ENCODE data around the gene GRAP2.

GRAP2 gene

DNA sequence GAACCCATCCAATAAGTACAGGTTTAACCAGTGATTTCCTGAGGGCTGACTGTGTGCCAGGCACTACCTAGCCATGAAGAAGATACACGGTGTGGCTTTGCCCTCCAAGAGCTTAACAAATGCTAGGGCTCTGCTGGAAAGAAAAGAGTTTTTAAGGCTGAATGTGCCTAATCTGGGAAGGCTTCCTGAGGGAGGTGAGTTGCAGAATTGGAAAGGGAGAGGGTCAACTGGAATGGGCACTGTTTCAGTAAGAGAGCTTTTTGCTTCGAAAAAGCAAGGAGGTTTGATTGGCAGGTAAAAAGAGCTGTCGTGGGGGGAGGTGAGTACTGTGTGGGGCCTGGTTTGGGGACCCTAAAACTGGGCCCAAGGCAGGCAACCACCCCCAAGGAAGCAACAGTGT lies 96.5 kb downstream of the GRAP2 start:
- DNase-seq, result no peak

DNA sequence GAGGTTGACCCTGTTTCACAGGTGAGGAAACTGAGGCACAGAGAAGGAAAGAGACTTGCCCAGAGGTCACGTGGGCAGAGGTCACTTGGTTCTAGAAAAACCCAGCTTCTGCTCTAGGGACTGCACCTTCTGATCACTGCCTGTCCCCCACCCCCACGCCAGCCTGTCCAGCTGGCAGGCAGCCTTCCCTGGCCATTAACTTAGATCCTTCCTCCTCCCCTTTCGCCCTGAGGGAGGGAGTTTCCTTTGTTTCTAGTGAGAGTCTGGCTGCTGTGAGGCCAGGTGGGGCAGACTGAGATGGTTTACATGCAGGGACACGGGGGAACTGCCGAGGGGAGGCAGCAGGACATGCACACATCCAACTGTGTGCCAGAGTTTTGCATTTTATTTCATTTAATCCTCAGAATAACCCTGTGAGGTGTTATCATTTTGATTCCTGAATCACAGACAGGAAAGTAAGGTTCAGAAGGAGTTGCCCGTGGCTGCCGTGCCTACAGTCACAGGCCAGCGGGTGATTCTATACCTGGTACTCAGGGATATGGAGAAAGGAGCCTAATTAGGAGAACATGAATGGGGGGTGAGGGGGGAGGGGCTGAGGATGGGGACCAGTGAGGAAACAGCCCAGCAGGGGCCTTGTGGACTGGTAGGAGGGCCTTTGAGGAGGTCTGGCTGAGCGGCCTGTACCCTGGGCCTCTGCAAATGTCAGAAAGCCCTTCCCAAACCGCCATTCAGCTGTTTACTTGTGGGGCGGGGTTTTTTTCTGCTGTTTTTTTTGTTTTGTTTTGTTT lies 97.2 kb downstream of the GRAP2 start:
- no peak for DNase-seq

DNA sequence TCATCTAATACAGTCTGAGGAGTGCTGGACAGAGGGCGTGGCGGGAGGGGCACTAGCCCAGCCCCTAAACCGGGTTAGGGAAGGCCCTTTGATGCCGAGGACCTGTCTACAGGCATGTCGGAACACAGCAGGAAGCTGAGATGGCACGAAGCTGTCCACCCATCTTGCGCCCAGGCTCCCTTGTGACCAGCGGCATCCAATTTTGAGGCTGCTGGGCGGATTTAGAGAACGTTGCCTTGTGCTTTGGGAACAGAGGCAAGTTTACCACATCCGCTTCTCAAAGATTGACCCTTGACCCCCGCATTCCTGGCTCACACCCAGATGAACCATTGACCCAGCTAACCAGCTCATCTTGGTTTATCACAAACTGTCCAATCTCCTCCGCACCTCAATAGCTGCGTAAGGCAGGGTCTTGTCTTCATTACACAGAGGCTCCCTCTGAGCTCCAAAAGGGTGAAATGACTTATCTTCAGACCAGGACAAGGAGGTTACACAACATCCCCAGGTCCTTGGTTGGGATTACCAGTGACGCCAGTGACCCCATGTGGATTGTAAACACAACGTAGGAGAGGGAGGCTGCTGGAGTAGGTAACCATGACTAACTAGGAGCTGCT lies 98.4 kb downstream of the GRAP2 start:
- no peak for DNase-seq

DNA sequence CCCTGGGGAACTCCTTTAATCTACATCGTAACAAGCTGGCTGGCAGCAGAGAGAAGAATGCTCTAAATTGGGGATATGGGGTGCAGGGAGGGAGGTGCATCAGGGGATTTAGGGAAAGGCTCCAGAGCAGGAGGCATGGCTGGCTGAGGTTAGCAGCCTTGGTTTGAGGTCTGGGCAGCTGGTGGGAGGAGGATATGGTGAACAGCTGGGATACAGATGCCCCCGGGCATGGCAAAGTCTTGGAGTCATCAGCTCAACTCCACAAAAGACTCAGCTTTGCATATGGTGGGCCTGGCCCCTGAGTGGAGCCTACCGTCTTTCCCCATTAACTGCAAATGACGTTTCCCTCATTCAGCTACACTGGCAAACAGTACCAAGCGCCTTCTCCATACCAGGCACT lies 99.3 kb downstream of the GRAP2 start:
- DNase-seq, result no peak

DNA sequence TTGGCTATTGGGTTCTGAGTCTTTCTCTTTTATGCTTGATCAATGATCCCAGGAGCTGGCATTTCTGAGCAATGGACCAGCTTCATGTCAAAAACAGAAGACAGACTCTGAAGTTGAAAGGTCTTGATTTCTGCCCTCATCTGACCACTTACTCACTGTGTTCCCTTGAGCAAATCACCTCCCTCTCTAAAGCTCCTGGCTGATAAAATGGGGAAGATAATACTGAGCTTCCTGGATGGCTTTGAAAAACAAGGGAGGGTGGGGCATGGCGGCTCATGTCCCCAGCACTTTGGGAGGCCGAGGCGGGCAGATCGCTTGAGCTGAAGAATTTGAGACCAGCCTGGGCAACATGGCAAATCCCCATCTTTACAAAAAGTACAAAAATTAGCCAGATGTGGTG lies 100.2 kb downstream of the GRAP2 start:
- no peak for DNase-seq

DNA sequence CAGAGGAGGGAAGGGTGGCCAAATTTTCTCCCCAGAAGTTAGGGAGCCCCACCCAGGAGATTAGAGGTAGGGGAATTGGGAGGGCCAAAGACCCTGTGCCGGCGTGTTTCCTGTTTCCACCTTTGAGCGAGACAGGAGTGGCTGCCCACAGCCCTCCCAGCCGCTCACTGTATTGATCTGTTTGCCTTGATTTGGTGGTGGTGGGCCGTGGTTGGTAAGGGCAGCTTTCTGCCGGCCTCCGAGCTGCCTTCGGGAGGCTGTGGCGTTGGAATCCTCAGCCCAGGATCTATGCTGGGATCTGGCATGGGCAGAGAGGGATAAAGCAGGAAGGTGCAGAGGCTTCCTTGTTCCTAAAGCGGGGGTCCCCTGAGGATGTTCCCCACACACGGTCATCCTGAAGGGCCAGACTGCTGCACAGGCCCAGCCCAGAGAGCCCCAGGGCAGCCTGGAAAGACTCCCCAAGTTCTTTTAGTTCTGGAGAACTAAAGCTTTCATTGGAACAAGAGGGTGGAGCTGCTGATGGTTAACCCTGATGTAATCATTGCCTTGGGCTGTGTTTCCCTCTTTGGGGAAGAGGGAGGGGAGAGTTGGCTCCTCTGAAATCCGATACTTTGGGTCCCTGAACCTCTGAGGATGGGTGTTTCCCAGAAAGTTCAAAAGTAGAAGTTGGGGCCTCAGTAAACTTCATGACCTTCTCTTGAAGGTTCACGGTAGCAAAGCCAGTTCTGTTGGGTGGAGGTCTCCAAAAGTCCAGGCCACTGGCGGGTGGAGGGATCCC lies 101.1 kb downstream of the GRAP2 start:
- DNase-seq, result no peak

DNA sequence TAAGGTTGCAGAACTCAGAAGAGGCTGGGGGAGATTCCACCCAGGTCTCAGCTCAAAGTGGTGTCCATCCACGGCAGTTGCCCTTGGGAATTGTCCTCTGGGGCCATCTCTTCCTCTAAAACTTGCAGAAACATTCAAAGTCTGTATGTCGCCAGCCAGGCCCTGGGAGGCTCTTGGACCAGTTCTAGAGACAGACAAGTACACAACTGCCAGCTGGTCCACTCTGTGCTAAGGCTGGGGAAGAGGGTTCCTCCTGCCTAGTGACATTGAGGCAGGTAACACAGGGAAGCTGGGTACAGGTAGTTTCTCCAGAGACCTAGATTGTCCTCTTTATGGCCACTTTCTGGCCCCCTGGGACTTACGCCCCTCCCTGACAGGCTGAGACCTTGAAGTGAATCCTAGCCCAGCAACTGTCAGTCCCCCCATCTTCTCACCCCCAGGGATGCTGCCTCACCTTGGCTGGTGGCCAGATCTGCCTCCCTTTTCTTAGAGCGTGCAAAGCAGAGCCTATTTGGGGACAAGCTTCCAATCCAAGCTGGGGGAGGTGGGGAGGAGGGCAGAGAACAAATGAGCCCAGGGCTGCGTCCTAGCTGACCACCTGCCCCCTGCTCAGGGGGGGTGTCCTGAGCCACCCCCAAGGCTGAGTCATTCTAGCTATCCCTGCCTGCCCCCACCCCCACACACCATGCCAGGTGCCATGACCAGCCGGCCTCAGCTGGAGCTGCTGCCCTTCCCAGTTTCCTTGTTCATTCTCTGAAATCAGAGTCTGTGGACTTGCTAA lies 102.2 kb downstream of the GRAP2 start:
- DNase-seq, result no peak

DNA sequence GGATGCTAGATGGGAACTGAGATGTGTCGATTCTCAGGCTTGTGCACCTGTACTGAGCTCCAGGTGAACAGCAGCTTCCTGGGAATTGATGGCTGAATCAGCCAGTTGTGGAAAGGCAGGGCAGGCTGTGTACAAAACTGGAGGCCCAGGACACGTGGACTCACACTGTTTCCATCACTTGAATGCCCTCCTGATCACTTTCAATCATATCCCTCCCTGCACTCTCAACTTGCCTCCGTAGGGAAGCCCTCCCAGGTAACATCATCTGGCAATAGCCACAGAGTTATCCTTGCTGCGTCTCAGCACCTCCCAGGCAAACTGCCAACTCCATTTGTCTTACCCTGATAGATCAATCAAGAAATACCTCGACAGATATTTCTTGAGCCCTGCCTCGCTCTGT lies 104.0 kb downstream of the GRAP2 start:
- no peak for DNase-seq

DNA sequence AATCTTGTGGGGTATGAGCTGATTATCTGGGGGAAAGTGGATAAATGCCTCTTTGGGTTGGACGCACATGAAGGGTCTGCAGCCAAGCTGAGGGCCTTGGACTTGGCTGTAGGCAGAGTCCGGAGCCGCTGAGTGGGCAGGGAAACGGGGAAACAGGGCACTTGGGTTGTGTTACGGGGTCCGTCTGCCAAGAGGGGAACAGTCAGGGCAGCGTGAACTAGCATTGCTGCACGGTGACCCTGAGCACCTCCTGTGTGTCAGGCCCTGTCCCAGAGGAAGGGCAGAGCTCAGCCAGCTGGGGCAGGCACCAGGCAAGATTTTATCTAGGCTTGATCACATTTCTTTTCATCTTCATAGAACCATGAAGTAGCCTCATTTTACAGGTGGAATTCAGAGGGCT lies 105.8 kb downstream of the GRAP2 start:
- DNase-seq, result no peak

DNA sequence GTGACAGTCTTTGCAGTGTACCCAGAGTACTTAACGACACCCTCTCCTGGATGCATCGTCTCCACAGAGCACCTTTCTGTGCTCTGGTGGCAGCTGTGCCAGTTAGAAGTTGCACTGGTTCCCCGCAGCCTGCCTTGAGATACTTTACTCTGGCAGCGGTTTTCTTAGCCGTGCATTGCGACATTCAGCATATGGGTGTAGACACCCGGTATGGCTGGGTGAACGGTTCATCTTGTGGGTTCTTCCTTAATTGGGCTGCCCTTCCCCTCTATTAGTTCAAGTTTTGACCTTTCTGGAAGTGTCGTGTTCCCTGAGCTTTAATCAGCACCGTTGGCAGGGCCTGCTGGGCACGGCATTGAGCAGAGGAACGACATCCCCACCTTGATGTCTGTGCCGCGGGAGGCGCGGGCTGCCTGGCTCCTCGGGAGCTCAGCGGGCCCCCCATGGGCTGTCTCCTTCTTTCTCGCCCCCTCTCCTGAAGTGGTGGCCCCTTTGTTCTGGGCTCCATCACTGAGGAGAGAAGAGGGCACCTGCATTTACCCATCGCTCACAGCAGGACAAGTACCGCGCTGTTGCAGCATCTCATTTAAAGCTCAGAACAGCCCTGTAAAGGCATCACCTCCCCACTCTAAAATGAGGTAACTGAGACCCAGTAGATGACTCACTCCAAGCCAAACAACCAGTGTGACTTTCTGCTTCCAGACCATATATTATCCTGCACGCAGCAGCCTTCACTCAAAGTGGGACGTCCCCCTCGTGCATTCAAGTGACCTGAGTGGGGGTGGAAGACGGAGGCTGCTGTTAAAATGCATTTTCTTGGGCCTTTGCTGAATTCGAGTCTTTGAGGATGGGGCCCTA lies 107.2 kb downstream of the GRAP2 start:
- DNase-seq, result no peak

DNA sequence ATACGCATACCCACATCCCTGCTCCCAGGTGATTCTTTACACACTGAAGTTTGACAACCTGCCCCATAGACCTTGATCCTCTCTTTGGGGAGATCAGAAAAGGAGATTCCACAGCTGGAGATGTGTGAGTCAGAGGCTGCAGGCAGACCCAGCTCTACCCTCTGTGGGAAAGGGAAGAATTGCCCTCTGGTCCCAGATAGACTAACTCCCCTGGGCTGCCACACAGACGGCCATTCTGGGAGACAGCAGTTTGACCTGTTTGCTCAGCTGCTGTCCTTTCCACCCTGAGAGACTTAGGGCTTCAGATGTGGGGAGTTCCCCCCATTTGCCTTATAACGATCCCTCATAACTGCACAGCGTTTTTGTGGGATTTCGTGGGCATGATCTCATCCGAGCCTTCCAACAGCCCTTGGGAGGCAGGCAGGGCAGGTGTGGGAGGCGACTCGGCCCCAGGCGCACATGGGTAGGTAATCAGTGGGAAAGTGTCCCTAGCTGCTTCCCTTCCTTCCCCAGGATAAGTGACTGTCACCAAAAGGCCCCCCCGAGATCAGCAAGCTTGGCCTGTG lies 107.9 kb downstream of the GRAP2 start:
- no peak for DNase-seq

DNA sequence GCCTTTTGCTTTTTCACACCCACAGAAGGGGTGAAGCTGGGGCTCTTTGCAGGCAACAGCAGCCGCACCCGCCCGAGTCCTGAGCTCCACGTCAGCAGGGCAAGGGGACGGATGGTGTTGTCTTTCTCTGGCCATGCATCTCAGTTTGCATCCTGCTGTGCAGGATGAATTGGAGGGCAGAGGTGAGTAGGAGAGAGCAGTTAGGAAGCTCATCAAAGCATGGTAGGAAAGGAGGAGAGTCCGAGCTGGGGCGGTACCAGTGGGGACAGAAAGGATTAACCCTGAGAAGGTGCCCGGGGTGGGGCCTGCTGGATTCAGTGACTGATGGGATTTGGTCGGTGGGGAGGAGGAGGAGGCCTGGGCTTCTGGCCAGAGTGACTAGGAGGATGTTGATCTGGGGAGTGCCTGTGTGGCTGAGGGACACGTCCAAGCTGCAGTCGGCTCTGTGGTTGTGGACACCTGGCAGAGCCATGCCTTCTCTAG lies 108.4 kb downstream of the GRAP2 start:
- no peak for DNase-seq

DNA sequence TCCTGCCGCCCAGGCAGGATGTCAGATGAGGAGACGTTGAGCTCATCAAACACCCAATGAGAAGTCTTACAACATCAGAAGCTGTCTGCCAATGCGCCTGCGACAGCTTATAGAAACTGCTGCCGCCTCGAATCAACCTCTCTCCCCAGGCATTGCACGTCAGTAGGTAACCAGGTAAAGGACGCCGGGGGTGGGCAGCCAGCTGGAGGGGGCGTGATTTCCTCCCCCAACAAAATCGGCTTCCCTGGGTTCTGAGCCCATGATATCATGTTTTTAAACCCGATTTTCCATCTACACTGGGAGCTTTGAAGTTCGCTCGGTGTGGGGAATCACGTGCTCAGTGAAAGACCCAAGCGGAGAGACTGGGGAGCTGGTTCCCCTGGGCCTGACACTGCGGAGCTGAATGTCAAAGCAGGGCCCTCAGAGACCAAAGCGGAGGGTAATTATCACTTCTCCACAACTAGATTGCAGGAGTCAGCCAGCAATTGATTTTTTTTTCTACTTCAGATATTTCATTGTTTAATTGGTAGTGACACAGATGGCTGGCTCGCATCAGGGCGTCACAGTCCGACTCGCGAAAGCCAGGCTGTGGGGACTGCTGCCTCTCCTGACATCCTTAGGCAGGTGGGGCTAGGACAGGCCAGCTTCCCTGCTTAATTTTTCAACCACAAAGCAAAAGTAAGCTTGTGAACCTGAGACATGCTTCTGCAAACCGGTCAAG lies 109.2 kb downstream of the GRAP2 start:
- peak; percentile 23 to 34 for DNase-seq

DNA sequence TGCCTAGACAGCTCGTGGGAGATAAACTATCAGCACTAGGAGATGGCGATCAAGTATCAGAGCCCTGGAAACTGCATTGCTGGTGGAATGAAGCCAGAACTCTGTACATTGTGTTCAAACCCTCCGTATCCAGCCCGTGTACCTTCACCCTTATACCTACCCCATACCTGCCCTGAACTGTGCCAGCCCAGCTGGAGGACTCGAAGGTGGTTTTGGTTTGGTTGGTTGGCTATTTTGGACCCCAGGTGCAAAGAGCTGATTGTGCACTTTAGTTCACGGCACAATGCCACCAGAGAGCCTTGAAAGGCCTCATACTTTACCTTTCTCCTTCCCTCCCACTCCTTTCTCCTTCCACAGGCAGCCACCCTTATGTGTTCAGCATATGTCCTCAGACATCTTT lies 109.9 kb downstream of the GRAP2 start:
- no peak for DNase-seq

DNA sequence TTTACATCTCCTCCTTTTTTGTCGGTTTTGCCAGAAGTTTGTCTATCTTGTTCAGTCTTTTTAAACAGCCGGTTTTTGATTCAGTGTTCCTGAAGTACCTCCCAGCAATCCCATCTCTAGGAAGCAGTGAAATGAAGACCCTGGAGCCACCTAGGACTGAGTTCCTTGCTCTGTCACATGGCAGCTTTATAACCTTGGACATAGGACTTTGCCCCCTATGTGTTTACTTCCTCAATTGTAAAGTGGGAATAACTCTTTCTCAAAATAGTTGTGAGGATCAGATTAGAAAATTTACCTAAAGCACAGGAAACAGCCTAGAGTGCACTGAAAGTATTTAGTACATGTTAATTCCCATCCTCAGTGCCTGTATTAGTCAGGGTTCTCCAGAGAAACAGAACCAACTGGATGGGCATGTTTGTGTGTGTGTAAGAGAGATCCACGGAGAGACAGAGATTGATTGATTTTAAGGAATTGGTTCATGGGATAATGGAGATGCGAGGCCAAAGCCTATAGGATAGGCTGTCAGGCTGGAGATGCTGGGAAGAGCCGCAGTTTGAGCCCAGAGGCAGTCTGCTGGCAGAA lies 113.9 kb downstream of the GRAP2 start:
- DNase-seq, result no peak

DNA sequence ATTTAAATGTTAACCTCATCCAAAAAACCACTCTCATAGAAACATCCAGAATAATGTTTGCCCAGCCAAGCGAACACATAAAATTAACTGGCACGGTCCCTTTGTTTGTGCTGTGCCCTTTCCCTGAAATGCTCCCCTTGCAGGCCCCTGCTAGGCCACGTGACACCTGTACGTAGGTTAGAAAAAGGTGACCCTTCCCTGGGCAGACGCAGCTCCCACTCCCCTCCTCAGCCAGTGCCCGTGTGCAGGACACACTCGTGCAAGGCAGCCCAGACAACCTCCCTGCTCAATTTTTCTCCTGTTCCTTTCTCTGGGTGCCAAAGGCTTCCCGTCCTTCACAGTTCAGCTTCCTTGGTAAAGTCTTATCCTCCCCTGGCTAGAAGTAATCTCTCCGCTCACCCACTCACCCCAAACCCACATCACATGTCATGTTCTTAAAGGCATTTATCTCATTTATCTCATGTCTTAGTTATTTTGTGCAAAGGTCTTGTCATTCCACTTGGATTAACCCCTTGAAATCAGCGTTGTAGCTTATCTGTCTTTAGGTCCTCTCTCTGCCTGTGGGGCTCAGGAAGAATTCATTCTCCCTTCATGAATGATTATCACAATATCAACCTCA lies 114.6 kb downstream of the GRAP2 start:
- no peak for DNase-seq

DNA sequence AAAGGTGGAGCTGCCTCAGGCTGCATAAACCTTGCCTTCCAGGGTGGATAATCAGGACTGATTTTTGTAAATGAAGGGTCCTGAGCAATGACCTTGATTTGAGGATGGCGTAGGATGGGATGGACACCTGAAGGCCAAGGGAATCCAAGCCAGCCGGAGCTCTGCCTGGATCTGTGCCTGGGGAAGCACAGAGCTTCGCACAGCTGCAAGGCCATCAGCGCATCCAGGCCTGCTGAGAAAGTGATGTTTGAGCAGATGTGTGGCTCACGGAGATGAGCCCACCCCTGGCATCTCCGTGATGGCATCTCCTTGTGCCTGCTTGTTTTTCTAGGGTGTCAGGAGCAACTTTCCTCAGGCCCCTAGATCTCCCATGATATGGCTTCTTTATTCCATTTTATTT lies 117.2 kb downstream of the GRAP2 start:
- DNase-seq, result no peak

DNA sequence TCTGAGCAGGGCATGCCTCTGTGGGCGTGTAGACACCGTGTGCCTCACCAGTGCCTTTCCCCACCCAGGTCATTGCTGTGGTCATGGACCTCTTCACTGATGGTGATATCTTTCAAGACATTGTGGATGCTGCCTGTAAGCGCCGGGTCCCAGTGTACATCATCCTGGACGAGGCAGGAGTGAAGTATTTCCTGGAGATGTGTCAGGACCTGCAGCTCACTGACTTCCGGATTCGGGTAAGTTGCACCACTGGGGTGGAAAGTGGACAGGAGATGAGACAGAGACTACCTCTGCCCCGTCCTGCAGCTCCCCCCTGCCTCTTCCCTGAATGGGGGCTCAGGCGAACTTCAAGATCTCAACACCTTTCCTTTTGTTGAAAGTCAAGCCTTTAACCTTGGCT lies 118.2 kb downstream of the GRAP2 start:
- DNase-seq, result no peak

DNA sequence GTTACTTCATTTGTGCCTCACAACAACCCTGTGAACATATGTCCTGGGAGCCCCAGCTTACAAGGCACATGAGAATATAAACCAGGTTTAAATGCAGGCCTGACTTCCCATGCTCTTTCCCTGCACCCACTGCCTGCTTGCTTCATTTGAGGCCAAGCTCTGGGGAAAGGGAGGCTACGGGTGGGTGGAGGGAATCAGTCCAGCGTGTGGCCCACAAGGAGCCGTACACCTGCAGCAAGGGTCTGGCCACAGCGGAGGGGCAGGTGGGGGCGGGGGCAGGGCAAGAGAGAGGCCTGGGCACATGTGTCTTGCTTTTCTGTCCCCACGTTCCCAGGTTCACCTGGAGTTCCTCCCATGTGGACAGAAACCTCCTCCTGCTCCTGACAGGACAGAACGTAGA lies 120.1 kb downstream of the GRAP2 start:
- DNase-seq, result no peak

DNA sequence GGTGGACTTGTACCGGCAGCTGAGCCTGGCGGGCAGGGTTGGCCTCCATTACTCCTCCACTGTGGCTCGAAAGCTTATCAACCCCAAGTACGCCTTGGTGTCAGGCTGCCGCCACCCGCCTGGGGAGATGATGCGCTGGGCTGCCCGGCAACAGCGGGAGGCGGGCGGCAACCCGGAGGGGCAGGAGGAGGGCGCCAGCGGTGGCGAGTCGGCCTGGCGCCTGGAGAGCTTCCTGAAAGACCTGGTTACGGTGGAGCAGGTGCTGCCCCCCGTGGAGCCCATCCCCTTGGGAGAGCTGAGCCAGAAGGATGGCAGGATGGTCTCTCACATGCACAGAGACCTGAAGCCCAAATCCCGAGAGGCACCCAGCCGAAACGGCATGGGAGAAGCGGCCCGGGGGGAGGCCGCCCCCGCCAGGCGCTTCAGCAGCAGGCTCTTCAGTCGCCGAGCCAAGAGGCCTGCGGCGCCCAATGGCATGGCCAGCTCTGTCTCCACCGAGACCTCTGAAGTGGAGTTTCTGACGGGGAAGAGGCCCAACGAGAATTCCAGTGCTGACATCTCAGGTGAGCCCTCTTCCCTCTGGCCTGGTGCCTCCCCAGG lies 120.6 kb downstream of the GRAP2 start:
- DNase-seq, result no peak
